GM18909 (cell line): ENCODE results near the gene KCNIP1.
A peak's percentile ranks its signal among the peaks of the same experiment; 100 is the strongest.

ENCODE experiments used
- ATAC-seq: cut with Tn5 transposase; IDR thresholded peaks from one replicate; pipeline ENCODE4 v1.9.1; 2021; ENCODE audit warnings: mild to moderate bottlenecking; ENCODE audit not compliant: unreplicated experiment, poor library complexity

The KCNIP1 gene

DNA sequence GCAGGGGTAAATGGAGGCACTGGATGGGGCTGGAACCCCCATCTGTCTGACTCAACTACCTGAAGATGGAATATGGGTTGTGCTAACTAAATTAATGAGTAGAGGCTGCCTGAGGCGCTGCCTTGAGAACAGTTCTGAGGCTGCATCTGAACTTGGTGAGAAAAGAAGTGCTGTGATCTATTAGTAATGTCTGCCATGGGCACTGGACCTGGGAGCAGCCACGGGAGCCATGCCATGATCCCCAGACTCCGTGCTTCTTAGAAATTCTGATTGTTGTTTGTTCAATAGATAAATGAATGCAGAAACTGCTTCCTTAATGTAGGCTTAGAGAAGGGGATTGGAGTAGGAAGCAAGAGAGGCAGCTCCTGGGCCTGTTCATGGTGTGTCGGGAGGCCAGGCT lies 80.2 kb downstream of the KCNIP1 start:
- no peak for ATAC-seq

DNA sequence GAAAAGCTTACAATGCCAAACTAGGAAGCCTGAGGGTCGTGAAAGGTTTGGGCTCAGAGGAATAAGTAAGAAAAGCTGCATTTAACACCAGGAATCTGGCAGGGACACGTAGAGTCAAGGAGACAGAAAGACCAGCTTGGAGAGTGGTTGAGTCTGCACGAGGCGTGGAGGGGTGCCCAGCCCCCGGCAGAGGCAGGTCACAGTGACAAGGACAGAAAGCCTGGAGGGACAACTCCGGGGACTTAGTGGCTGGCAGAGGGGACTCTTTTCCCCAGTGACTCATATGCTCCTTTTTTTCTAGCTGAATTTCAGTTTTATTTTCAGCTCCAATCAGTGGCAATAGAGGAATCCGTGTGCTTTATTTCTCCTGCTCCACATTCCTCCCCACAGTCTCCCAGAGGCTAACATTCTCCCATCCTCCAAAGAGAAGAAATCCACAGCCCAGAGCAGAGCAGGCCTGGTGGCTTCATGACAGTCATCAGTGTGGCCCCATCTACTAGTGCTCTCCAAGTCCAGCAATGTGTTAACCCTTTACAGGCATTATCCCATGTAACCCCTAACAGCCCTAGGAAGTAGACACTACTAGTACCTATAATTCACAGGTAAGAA lies 80.7 kb downstream of the KCNIP1 start:
- no peak for ATAC-seq

GRCh38 chr5:170585273-170585948 lies 81.6 kb downstream of the KCNIP1 start:
- no peak for ATAC-seq

- ATAC-seq = no peak
Observed at GRCh38 chr5:170587808-170588207, 84.0 kb downstream of the KCNIP1 start.

DNA sequence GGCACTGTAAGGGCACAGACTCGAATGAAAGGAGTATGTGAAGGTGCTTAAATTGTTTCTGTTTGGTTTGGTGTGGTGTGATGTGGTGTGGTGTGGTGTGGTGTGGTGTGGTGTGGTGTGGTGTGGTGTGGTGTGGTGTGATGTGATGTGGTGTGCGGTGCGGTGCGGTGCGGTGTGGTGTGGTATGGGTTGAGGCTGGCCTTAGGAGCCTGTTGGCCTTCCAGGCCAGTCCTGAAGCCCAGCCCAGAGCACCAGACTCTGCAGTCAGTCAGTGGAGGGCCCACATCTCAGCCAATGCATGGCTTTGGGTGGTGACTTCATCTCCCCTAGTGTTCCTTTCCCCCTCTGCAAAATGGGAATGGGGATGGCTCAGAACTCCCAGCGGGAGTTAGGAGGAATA lies 85.8 kb downstream of the KCNIP1 start:
- no peak for ATAC-seq

- ATAC-seq = no peak
Observed at GRCh38 chr5:170590566-170590965, 86.7 kb downstream of the KCNIP1 start.

DNA sequence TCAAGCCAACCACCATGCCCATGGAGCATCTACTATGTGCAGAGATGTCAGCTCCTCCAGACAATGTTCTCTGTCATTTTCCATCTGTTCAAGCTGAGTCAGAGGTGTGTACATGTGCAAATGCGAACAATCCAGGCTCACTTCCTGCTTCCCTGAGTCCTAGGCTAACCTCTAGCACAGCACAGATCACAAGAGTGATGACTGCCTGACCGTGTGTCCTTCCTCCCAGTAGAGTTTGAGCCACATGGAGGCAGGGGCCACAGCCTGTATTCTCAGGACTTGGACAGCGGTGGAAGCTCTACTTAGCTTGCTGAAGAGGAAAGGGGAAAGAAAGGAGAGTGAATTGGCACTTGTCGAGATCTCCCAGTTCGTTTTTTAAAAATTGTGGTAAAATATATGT lies 87.2 kb downstream of the KCNIP1 start:
- no peak for ATAC-seq

GRCh38 chr5:170596482-170597044 lies 92.7 kb downstream of the KCNIP1 start:
- ATAC-seq = no peak

DNA sequence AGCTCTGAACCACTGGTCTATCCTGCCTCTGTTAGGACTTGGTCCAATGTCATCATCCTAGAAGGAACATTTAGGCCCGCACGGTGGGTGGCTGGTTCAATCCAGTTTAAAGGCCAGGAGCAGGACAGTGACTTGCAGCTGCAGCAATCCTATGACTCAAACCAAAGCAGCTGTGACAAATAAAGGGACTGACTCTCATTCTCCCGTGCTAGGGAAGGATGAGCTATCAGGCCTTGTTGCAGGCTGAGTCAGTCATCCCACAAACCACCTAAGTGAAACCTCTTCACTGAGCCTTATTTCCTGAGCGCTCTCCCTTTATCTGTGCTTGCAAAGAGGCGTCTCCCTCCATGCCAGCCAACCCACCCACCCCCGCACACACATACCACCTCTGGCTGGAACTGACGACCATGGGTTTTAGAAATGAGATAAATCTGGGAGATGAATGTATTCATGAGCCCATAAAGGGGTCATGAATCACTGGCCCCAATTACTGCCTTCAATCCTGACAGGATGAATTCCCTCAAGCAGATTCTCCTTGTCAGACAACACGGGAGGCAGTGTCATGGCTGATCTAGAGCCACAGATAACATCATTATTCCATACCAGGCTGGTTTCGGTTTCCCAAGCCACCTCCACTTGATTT lies 93.4 kb downstream of the KCNIP1 start:
- no peak for ATAC-seq

DNA sequence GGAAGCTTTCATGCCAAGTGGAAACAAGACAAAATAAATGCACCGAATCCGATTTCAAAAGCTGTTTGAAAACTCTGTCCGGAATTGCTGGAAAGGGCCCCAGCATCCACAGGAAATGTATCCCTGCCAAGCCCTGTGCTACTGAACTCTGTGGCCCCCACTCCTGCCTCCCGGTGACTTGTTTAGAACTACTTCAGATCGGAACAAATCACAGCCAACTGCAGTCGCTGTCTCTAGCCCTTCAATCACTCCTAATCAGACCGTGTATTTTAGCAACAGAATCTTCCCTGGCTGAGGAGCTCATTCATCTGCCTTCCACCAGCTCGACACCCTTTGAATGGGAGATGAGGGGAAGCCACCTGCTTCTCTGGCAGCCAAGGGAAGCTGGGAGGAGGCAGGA lies 94.1 kb downstream of the KCNIP1 start:
- no peak for ATAC-seq

GRCh38 chr5:170599756-170600155 lies 95.9 kb downstream of the KCNIP1 start:
- no peak for ATAC-seq

DNA sequence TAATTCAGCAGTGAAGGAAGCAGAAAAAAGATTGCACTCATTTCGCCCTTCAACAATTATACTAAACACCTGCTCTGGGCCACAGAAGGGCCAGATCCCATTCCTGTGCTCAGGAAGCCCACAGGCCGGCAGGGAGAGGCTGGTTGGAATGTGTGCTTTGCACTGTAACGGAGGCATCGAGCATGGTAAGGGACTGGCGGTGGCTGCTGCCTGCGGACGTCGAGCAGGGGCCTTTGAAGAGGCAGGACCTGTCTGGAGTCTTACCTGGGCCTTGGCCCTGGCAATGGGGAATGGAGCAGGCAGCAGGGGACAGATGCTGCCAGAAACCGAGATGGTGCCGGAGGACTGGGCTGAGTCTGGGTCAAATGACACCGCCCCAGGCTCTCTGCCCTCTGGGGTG lies 97.8 kb downstream of the KCNIP1 start:
- no peak for ATAC-seq

GRCh38 chr5:170603109-170603508 lies 99.3 kb downstream of the KCNIP1 start:
- ATAC-seq = no peak

DNA sequence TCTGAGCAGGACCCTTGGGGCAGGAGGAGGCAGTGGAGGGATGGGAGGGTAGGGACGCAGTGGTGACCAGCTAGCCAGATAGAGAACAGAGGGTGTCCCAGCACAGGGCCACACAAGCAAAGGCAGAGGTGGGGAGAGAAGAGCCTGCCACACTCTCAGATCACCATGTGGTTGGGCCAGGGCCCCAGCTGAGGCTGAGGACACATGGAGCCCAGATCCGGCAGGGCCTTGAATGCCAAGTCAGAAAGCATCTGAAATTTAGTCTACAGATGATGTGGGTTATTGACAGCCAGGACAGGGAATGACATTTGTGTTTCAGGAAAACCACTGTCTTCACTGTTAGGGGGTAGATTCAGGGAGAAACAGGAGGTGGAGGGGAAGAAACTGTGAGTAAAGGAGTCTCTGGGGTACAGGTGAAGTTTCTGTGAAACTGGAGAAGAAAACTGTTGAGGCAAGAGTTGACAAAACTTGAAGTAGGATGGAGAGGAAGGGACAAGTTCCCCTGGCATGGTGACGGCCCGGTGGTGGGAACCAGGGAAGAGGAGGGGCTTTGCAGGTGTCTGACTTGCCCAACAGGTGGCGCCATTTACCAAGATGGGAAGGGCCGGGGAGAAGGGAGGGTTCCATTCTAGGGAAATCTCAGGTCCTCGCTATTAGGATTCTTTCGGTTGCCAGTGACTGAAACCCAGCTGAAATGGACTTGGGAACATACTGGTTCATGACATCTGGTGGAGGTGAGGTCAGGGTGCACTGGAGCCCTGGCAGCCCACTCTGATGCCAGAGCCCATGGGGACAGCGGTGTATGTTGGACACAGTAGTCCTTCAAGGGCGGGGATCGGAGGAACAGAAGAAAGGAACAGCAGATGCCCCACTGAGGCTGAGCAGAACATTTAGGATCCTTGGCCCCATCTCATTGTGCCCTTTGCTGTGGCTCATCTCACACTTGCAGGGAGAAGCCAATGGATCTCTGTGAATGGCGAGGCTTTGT lies 100.1 kb downstream of the KCNIP1 start:
- peak; percentile 59 for ATAC-seq

GRCh38 chr5:170606941-170607340 lies 103.1 kb downstream of the KCNIP1 start:
- no peak for ATAC-seq

DNA sequence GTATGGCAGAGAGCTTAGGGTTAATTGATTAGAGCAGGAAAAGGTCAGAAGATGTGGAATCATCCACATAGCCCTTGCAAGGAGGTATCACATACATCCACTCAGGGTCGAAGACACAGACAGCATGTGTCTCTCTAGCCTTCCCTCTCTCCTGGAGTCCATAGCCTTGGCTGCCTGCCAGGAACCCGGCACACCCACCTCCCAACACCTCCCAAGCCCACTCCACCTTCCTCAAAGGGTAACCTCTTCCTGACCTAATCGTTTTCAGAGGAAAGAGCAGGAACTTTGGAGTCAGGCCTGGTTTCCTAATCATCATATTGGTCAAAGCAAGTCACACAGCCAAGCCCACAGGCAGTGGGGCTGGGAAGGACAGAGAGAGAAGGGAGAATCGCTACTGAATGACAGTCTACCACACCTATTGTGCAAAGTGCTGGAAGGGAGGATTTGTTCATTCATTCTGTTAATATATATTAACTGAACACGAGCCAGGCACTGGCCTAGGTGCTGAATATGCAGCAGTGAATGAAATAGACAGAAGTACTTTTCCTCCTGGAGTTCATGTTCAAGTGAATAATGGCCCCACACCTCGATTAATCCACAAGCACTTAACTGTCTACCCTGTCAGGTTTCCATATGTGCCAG lies 107.8 kb downstream of the KCNIP1 start:
- ATAC-seq = no peak

DNA sequence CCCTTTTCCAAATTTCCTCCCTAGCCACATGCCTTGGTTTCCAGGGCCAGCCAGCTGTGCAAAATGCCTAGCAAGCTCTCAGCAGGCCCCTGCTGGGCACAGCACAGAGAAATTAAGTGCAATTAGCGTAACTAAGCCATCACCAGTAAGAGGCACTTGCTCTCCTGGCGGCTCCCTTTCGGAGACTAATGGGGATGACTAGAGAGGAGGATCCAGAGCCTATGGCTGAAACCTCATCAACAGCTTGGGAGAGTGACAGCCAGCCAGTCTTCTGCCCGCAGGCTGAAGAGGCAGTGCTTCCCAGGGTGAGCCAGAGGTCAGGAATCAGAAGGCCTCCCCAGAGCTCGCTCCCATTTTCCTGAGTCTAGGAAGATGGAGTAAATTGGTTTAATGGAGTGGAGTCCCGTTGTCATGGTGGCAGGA lies 108.4 kb downstream of the KCNIP1 start:
- no peak for ATAC-seq

GRCh38 chr5:170614065-170614490 lies 110.3 kb downstream of the KCNIP1 start:
- ATAC-seq = no peak

- no peak for ATAC-seq
Observed at GRCh38 chr5:170614720-170615119, 110.9 kb downstream of the KCNIP1 start.
